GM12892 (cell line): ENCODE measurements around the gene CFDP1.

Experiments used
- POLR2A ChIP-seq: IDR thresholded peaks from 2 replicates; pipeline ENCODE4 v1.6.1; 2011; ENCODE audit warnings: low read depth, low read length, control low read depth
- POLR2AphosphoS5 ChIP-seq: IDR thresholded peaks from 2 replicates; pipeline ENCODE4 v1.6.1; 2011; ENCODE audit warnings: low read depth, low read length, control low read depth

GRCh38 chr16:75423723-75424104 is 9.6 kb downstream of the CFDP1 start:
- no peak for TF ChIP-seq POLR2A
- TF ChIP-seq POLR2AphosphoS5, result no peak
